HCT116 (cell line): ENCODE data around the gene ZFR2. TPM values are rescaled to one million over a fixed set of nuclear protein-coding genes. Genes with fewer than 3 reads are reported as not detected.

ENCODE experiments used
- ATAC-seq: fragments of 200-7000 bp; cut with Tn5 transposase; 2 replicates; pipeline ENCODE4 v1.9.1; 2020; ENCODE audit warnings: mild to moderate bottlenecking, moderate library complexity
- BruUV-seq: library from RNA; stranded (reverse); fragments of 400-500 nt; replicated peaks from 2 replicates; lab custom pipeline; 2021; lab: Mats Ljungman, UMichigan
- CTCF ChIA-PET: fragments of 300-600 bp; sonication (Branson Sonifier 250); formaldehyde crosslinking; loops from one replicate; lab custom pipeline; 2021; ENCODE audit warnings: antibody characterized with exemption; lab: Charles Lee
- POLR2A ChIA-PET: fragments of 300-600, 350-600 bp; sonication (Branson Sonifier 250); formaldehyde crosslinking; loops from one replicate; lab custom pipeline; 2021; ENCODE audit warnings: antibody characterized with exemption; lab: Charles Lee
- RAD21 ChIA-PET, 2 experiments: fragments of 300-600 bp; sonication (Branson Sonifier 250); formaldehyde crosslinking; loops; one replicate each; lab custom pipeline; 2023; ENCODE audit warnings: low total read pairs in 2 of 2; ENCODE audit not compliant: uncharacterized antibody in 2 of 2, unreplicated experiment in 2 of 2, low non-redundant PET in 1 of 2; lab: Charles Lee
- DNase-seq: peaks from one replicate; pipeline ENCODE4 v3.0.0-alpha.2; 2010; ENCODE audit warnings: low read depth, low spot score
- H2AFZ ChIP-seq: fragments of 200-600 bp; shearing (Covaris generic), sonication (generic); 2 replicates; pipeline ENCODE4 v1.6.1; 2017; ENCODE audit warnings: low read depth, mixed run types, mixed read lengths, antibody characterized with exemption, low read length; ENCODE audit not compliant: poor library complexity, severe bottlenecking
- H3K27ac ChIP-seq: 2 replicates; pipeline ENCODE4 v1.5.1; 2012; ENCODE audit warnings: low read depth, low read length
- H3K27me3 ChIP-seq: fragments of 200-600 bp; sonication (generic); 2 replicates; pipeline ENCODE4 v1.6.1; 2016; ENCODE audit warnings: mixed run types, low read length, mixed read lengths; ENCODE audit not compliant: insufficient read depth
- H3K36me3 ChIP-seq, 2 experiments: fragments of 200-500 bp in 1 of 2; fragments of 200-600 bp in 1 of 2; sonication (Bioruptor generic) in 1 of 2; sonication (generic) in 1 of 2; 2 replicates each; pipeline versions ENCODE4 v1.5.1 to v1.6.1; 2014 to 2016; ENCODE audit warnings: low read length in 2 of 2, inconsistent platforms in 1 of 2, mixed read lengths in 1 of 2, mixed run types in 1 of 2; ENCODE audit not compliant: insufficient read depth in 2 of 2, control insufficient read depth in 1 of 2
- H3K4me1 ChIP-seq, 2 experiments: fragments of 200-600 bp in 1 of 2; sonication (generic) in 1 of 2; 2 replicates each; pipeline versions ENCODE4 v1.5.1 to v1.6.1; 2012 to 2017; ENCODE audit warnings: low read length in 2 of 2, inconsistent platforms in 1 of 2, mild to moderate bottlenecking in 1 of 2, mixed read lengths in 1 of 2, mixed run types in 1 of 2, moderate library complexity in 1 of 2; ENCODE audit not compliant: insufficient read depth in 2 of 2, control insufficient read depth in 1 of 2
- H3K4me2 ChIP-seq: fragments of 200-600 bp; sonication (generic); 2 replicates; pipeline ENCODE4 v1.6.1; 2017; ENCODE audit warnings: mixed run types, low read length, mixed read lengths
- H3K4me3 ChIP-seq, 2 experiments: fragments of 200-600 bp in 1 of 2; sonication (generic) in 1 of 2; replicated peaks in 1 of 2; 2 replicates each; pipeline ENCODE4 v1.5.1; 2011 to 2016; ENCODE audit warnings: low read length in 2 of 2, control low read depth in 1 of 2, low read depth in 1 of 2, mild to moderate bottlenecking in 1 of 2, mixed read lengths in 1 of 2, mixed run types in 1 of 2
- H3K79me2 ChIP-seq: fragments of 200-600 bp; sonication (generic); 2 replicates; pipeline ENCODE4 v1.6.1; 2017; ENCODE audit warnings: mild to moderate bottlenecking, mixed run types, low read length, moderate library complexity, mixed read lengths; ENCODE audit not compliant: insufficient read depth
- H3K9ac ChIP-seq: fragments of 200-600 bp; sonication (generic); 2 replicates; pipeline ENCODE4 v1.6.1; 2016; ENCODE audit warnings: low read length, mixed read lengths
- H3K9me2 ChIP-seq: fragments of 200-600 bp; sonication (generic), shearing (Covaris generic); 2 replicates; pipeline ENCODE4 v1.6.1; 2017; ENCODE audit warnings: mixed run types, mild to moderate bottlenecking, moderate library complexity; ENCODE audit not compliant: insufficient read depth
- H3K9me3 ChIP-seq, 2 experiments: fragments of 200-500 bp in 1 of 2; fragments of 200-600 bp in 1 of 2; sonication (Bioruptor generic) in 1 of 2; sonication (generic) in 1 of 2; 2 replicates each; pipeline ENCODE4 v1.6.1; 2014 to 2017; ENCODE audit warnings: low read length in 2 of 2, mixed read lengths in 2 of 2, inconsistent platforms in 1 of 2, low read depth in 1 of 2, mild to moderate bottlenecking in 1 of 2, mixed run types in 1 of 2, moderate library complexity in 1 of 2; ENCODE audit not compliant: control insufficient read depth in 1 of 2, insufficient read depth in 1 of 2
- H4K20me1 ChIP-seq: fragments of 200-600 bp; sonication (generic), shearing (Covaris generic); 2 replicates; pipeline ENCODE4 v1.6.1; 2017; ENCODE audit warnings: mixed run types, mild to moderate bottlenecking, moderate library complexity; ENCODE audit not compliant: insufficient read depth
- CEBPB ChIP-seq: IDR thresholded peaks from 2 replicates; pipeline ENCODE4 v1.6.1; 2012; ENCODE audit warnings: low read depth
- ELF1 ChIP-seq: IDR thresholded peaks from 2 replicates; pipeline ENCODE4 v1.6.1; 2012; ENCODE audit warnings: low read depth, borderline replicate concordance
- EZH2 ChIP-seq: fragments of 200-600 bp; sonication (generic); IDR thresholded peaks from 2 replicates; pipeline ENCODE4 v1.6.1; 2017; ENCODE audit warnings: antibody characterized with exemption, mixed run types
- EZH2phosphoT487 ChIP-seq: fragments of 200-600 bp; IDR thresholded peaks from 2 replicates; pipeline ENCODE4 v1.6.1; 2018; ENCODE audit warnings: antibody characterized with exemption, borderline replicate concordance
- POLR2AphosphoS5 ChIP-seq: IDR thresholded peaks from 2 replicates; pipeline ENCODE4 v1.6.1; 2011; ENCODE audit warnings: mild to moderate bottlenecking, low read depth, low read length, moderate library complexity
- RAD21 ChIP-seq: IDR thresholded peaks from 2 replicates; pipeline ENCODE4 v1.6.1; 2012; ENCODE audit warnings: low read depth, mild to moderate bottlenecking
- TCF7L2 ChIP-seq: IDR thresholded peaks from 2 replicates; pipeline ENCODE4 v1.7.0; 2011; ENCODE audit warnings: borderline replicate concordance, inconsistent platforms; ENCODE audit not compliant: insufficient read depth, insufficient read length; ENCODE audit errors: extremely low read depth
- YY1 ChIP-seq: IDR thresholded peaks from 2 replicates; pipeline ENCODE4 v1.6.1; 2011; ENCODE audit warnings: low read length, low read depth, moderate library complexity, mild to moderate bottlenecking; ENCODE audit not compliant: insufficient replicate concordance; ENCODE audit errors: extremely low read depth
- ZFX ChIP-seq: fragments of 450-650 bp; IDR thresholded peaks from 2 replicates; pipeline ENCODE4 v1.6.1; 2017
- intact Hi-C: fragments of 100-400 bp; cut with micrococcal nuclease; formaldehyde crosslinking; loops from 2 replicates; pipeline ENCODE4 v1.10.0; 2022
- total RNA-seq: library from RNA; stranded (reverse); gene quantifications from one replicate; pipeline ENCODE4 v1.2.1, GENCODE V29; 2021; ENCODE audit not compliant: unreplicated experiment
- TF ChIP-seq, protein P1 (sequence below): IDR thresholded peaks from 2 replicates; pipeline ENCODE4 v1.6.1; 2012
- TF ChIP-seq, protein P2 (sequence below), 3 experiments: fragments of 200-600 bp in 1 of 3; sonication (generic) in 1 of 3; IDR thresholded peaks in 2 of 3; conservative IDR thresholded peaks in 1 of 3; 2 replicates each; pipeline ENCODE4 v1.5.1; 2012 to 2017; ENCODE audit warnings: low read depth in 2 of 3, low read length in 2 of 3, antibody characterized with exemption in 1 of 3, borderline replicate concordance in 1 of 3, control low read depth in 1 of 3, mild to moderate bottlenecking in 1 of 3, mixed read lengths in 1 of 3, mixed run types in 1 of 3, moderate library complexity in 1 of 3; ENCODE audit not compliant: insufficient read depth in 1 of 3

The ZFR2 gene
- total RNA-seq, 1 experiment from 2014 or later: 0.34 TPM

DNA sequence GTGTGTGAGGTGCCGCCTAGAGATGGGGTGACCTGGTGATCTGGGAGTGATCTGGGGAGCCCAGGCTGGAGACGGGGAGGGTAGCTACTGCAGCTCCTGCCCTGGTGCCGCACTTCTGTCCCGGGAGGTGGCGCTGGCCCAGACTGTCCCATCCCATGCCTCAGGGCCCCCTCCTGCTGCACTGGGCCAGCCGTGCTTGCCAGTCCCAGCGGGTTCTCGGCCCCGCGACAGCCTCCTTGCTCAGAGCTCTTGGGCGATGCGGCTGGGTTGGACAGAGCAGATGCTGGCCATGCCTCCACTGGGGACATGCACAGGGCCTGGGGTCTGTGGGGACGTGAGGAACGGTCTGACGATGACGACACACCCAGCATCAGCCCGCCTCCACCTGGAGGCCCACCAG lies 99.3 kb downstream of the ZFR2 start:
- no peak overlapping the region for H3K4me3 ChIP-seq
- POLR2A ChIA-PET: no interaction called here
- no peaks in the 10 kb centered on the region for H3K79me2 ChIP-seq
- BruUV-seq: no TSS peak
- no peak for ATAC-seq
- TF ChIP-seq, protein P1, sequence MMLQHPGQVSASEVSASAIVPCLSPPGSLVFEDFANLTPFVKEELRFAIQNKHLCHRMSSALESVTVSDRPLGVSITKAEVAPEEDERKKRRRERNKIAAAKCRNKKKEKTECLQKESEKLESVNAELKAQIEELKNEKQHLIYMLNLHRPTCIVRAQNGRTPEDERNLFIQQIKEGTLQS: no peak
- TF ChIP-seq EZH2 (no peak), YY1 (no peak), EZH2phosphoT487 (no peak), CEBPB (no peak), ELF1 (no peak), TCF7L2 (no peak), RAD21 (no peak), ZFX (no peak), POLR2AphosphoS5 (no peak)
- TF ChIP-seq, protein P2, sequence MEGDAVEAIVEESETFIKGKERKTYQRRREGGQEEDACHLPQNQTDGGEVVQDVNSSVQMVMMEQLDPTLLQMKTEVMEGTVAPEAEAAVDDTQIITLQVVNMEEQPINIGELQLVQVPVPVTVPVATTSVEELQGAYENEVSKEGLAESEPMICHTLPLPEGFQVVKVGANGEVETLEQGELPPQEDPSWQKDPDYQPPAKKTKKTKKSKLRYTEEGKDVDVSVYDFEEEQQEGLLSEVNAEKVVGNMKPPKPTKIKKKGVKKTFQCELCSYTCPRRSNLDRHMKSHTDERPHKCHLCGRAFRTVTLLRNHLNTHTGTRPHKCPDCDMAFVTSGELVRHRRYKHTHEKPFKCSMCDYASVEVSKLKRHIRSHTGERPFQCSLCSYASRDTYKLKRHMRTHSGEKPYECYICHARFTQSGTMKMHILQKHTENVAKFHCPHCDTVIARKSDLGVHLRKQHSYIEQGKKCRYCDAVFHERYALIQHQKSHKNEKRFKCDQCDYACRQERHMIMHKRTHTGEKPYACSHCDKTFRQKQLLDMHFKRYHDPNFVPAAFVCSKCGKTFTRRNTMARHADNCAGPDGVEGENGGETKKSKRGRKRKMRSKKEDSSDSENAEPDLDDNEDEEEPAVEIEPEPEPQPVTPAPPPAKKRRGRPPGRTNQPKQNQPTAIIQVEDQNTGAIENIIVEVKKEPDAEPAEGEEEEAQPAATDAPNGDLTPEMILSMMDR (IDR thresholded peaks at IDR 0.05 in 2 of 3, conservative IDR thresholded peaks at IDR 0.05 in 1 of 3; ENCODE audit: borderline replicate concordance in 1 of 3, insufficient read depth in 1 of 3, low read depth in 2 of 3, low read length in 2 of 3): no peak
- H3K9ac ChIP-seq: no peak overlapping the region
- CTCF ChIA-PET: interaction anchor here (0.5 kb wide), 1 partner anchor 418 kb away, joined by 3 read pairs; no protein-coding TSS in a partner anchor
- RAD21 ChIA-PET: no interaction called here
- H3K27ac ChIP-seq: no peak overlapping the region
- intact Hi-C loops: no loop called here
- H3K9me3 ChIP-seq: no peaks in the 10 kb centered on the region
- H3K9me2 ChIP-seq: no peaks in the 10 kb centered on the region
- H3K27me3 ChIP-seq: no peaks in the 10 kb centered on the region
- peaks cover 0 to 5% of the 10 kb centered on the region in 2 experiments; a peak in 2 of 4 replicates for H3K36me3 ChIP-seq
- no peaks in the 10 kb centered on the region for H4K20me1 ChIP-seq
- H2AFZ ChIP-seq: no peak overlapping the region
- no peaks in the 10 kb centered on the region for H3K4me1 ChIP-seq
- no peak for DNase-seq
- no peak overlapping the region for H3K4me2 ChIP-seq
